IMR-90 (cell line): ENCODE data around the gene MOB2. TPM values are rescaled to one million over a fixed set of nuclear protein-coding genes. Genes with fewer than 3 reads are reported as not detected.

Experiments
- ATAC-seq: fragments of 200-7000 bp; cut with Tn5 transposase; 2 replicates; pipeline ENCODE4 v1.9.1; 2020; ENCODE audit warnings: low read depth, mild to moderate bottlenecking, moderate library complexity
- BruUV-seq: library from RNA; stranded (reverse); fragments of 400-500 nt; replicated peaks from 2 replicates; lab custom pipeline; 2021; lab: Mats Ljungman, UMichigan
- CTCF ChIA-PET: fragments of 300-600 bp; formaldehyde crosslinking; extraction: SDS; loops from one replicate; lab custom pipeline; 2021; ENCODE audit warnings: antibody characterized with exemption; lab: Yijun Ruan, JAX
- POLR2A ChIA-PET: fragments of 300-600 bp; sonication (Branson Sonifier 250); formaldehyde crosslinking; loops from one replicate; lab custom pipeline; 2022; ENCODE audit warnings: antibody characterized with exemption; ENCODE audit not compliant: unreplicated experiment; lab: Charles Lee
- DNase-seq: peaks from one replicate; pipeline ENCODE4 v3.0.0; 2013
- H2AFZ ChIP-seq: replicated peaks from 2 replicates; pipeline ENCODE3; 2013; ENCODE audit warnings: low read length, mild to moderate bottlenecking; ENCODE audit not compliant: poor library complexity
- H2AK5ac ChIP-seq: 2 replicates; pipeline ENCODE4 v1.6.1; 2013; ENCODE audit warnings: low read depth, low read length, inconsistent platforms
- H2AK9ac ChIP-seq: replicated peaks from 2 replicates; pipeline ENCODE3; 2013; ENCODE audit warnings: mild to moderate bottlenecking, low read depth, low read length, moderate library complexity; ENCODE audit not compliant: poor library complexity
- H2BK120ac ChIP-seq: 2 replicates; pipeline ENCODE4 v1.6.1; 2013; ENCODE audit warnings: low read depth, low read length, inconsistent platforms
- H2BK15ac ChIP-seq: 3 replicates; pipeline ENCODE4 v1.6.1; 2013; ENCODE audit warnings: low read depth, low read length, inconsistent platforms
- H2BK20ac ChIP-seq: 2 replicates; pipeline ENCODE4 v1.6.1; 2013; ENCODE audit warnings: low read depth, mild to moderate bottlenecking, inconsistent platforms, low read length, moderate library complexity
- H2BK5ac ChIP-seq: 2 replicates; pipeline ENCODE4 v1.6.1; 2013; ENCODE audit warnings: mild to moderate bottlenecking, low read depth, low read length, inconsistent platforms; ENCODE audit not compliant: poor library complexity, severe bottlenecking
- H3K14ac ChIP-seq: replicated peaks from 2 replicates; pipeline ENCODE4 v1.6.1; 2013; ENCODE audit warnings: low read depth, low read length, inconsistent platforms
- H3K18ac ChIP-seq: 2 replicates; pipeline ENCODE4 v1.6.1; 2013; ENCODE audit warnings: low read depth, low read length, control low read depth
- H3K23ac ChIP-seq: 2 replicates; pipeline ENCODE4 v1.6.1; 2013; ENCODE audit warnings: low read depth, low read length, inconsistent platforms
- H3K27ac ChIP-seq: 2 replicates; pipeline ENCODE4 v1.5.1; 2013; ENCODE audit warnings: mild to moderate bottlenecking, control low read depth, low read length; ENCODE audit not compliant: insufficient read depth
- H3K27me3 ChIP-seq: 2 replicates; pipeline ENCODE4 v1.6.1; 2013; ENCODE audit warnings: low read length; ENCODE audit not compliant: control insufficient read depth, insufficient read depth
- H3K36me3 ChIP-seq: 2 replicates; pipeline ENCODE4 v1.6.1; 2013; ENCODE audit warnings: low read length, mixed read lengths; ENCODE audit not compliant: control insufficient read depth, insufficient read depth
- H3K4ac ChIP-seq: 2 replicates; pipeline ENCODE4 v1.6.1; 2013; ENCODE audit warnings: low read depth, low read length, inconsistent platforms
- H3K4me1 ChIP-seq: 2 replicates; pipeline ENCODE4 v1.6.1; 2013; ENCODE audit warnings: low read length, mixed read lengths; ENCODE audit not compliant: control insufficient read depth, insufficient read depth
- H3K4me2 ChIP-seq: 2 replicates; pipeline ENCODE4 v1.6.1; 2013; ENCODE audit warnings: low read depth, mild to moderate bottlenecking, control low read depth, low read length, moderate library complexity
- H3K4me3 ChIP-seq: 2 replicates; pipeline ENCODE4 v1.5.1; 2013; ENCODE audit warnings: low read depth, mild to moderate bottlenecking, control low read depth, low read length, moderate library complexity; ENCODE audit not compliant: insufficient read depth
- H3K56ac ChIP-seq: 2 replicates; pipeline ENCODE4 v1.6.1; 2013; ENCODE audit warnings: low read length, inconsistent platforms; ENCODE audit not compliant: insufficient read depth; ENCODE audit errors: extremely low read depth
- H3K79me1 ChIP-seq, 2 experiments: 2 replicates each; pipeline ENCODE4 v1.6.1; 2013; ENCODE audit warnings: low read length in 2 of 2, inconsistent platforms in 1 of 2, low read depth in 1 of 2
- H3K9ac ChIP-seq: 2 replicates; pipeline ENCODE4 v1.6.1; 2013; ENCODE audit warnings: low read depth, low read length, control low read depth
- H3K9me1 ChIP-seq: 2 replicates; pipeline ENCODE4 v1.6.1; 2013; ENCODE audit warnings: low read length, inconsistent platforms; ENCODE audit not compliant: insufficient read depth
- H3K9me3 ChIP-seq: 2 replicates; pipeline ENCODE4 v1.6.1; 2013; ENCODE audit warnings: low read length; ENCODE audit not compliant: control insufficient read depth, insufficient read depth
- H4K20me1 ChIP-seq: 2 replicates; pipeline ENCODE4 v1.6.1; 2013; ENCODE audit warnings: low read length, inconsistent platforms; ENCODE audit not compliant: insufficient read depth
- H4K5ac ChIP-seq: 2 replicates; pipeline ENCODE4 v1.6.1; 2013; ENCODE audit warnings: mild to moderate bottlenecking, low read depth, low read length, control low read depth
- H4K8ac ChIP-seq, 2 experiments: 2 replicates each; pipeline ENCODE4 v1.6.1; 2013; ENCODE audit warnings: low read depth in 2 of 2, low read length in 2 of 2, control low read depth in 1 of 2, inconsistent platforms in 1 of 2
- H4K91ac ChIP-seq: 2 replicates; pipeline ENCODE4 v1.6.1; 2013; ENCODE audit warnings: low read depth, low read length, inconsistent platforms; ENCODE audit not compliant: insufficient read depth
- BHLHE40 ChIP-seq: fragments of 150-350 bp; IDR thresholded peaks from 2 replicates; pipeline ENCODE4 v1.6.1; 2016; ENCODE audit warnings: mild to moderate bottlenecking, low read depth, low read length
- CEBPB ChIP-seq: IDR thresholded peaks from 2 replicates; pipeline ENCODE4 v1.6.1; 2012; ENCODE audit warnings: low read depth, low read length, improper control_type of control experiment
- CHD1 ChIP-seq: IDR thresholded peaks from 2 replicates; pipeline ENCODE4 v1.6.1; 2012; ENCODE audit warnings: low read depth, low read length, improper control_type of control experiment
- CTCF ChIP-seq: conservative IDR thresholded peaks from 2 replicates; pipeline ENCODE4 v1.5.1; 2012; ENCODE audit warnings: mild to moderate bottlenecking, low read depth, low read length, improper control_type of control experiment
- FOS ChIP-seq: fragments of 150-350 bp; IDR thresholded peaks from 2 replicates; pipeline ENCODE4 v1.6.1; 2016; ENCODE audit warnings: low read depth, low read length
- MXI1 ChIP-seq: IDR thresholded peaks from 2 replicates; pipeline ENCODE4 v1.6.1; 2012; ENCODE audit warnings: low read depth, mild to moderate bottlenecking, low read length, moderate library complexity, borderline replicate concordance
- RAD21 ChIP-seq: IDR thresholded peaks from 2 replicates; pipeline ENCODE4 v1.6.1; 2012; ENCODE audit warnings: low read length, improper control_type of control experiment
- SMC3 ChIP-seq: fragments of 150-350 bp; IDR thresholded peaks from 2 replicates; pipeline ENCODE4 v1.6.1; 2016; ENCODE audit warnings: low read depth, mild to moderate bottlenecking, antibody characterized with exemption, low read length, moderate library complexity
- WGBS, 2 experiments: methylation state at CpG; one replicate each; pipeline versions ENCODE4 v1.1.5 to v1.1.7; 2013; ENCODE audit warnings: missing lambda C conversion rate in 2 of 2; ENCODE audit not compliant: insufficient read length in 1 of 2; ENCODE audit errors: extremely low coverage in 2 of 2; 5-methylcytosine and 5-hydroxymethylcytosine counted together
- dilution Hi-C: fragments of 300-500 bp; cut with HindIII; formaldehyde crosslinking; loops from one replicate; pipeline ENCODE4 v1.14.3; 2018; ENCODE audit warnings: low sequenced_read_pairs; ENCODE audit not compliant: unreplicated experiment
- in situ Hi-C: fragments of 300-500 bp; cut with MboI; formaldehyde crosslinking; loops from 3 replicates; pipeline ENCODE4 v1.14.3; 2019; ENCODE audit warnings: low sequenced_read_pairs, inconsistent platforms, mixed read lengths
- intact Hi-C: fragments of 100-400 bp; cut with micrococcal nuclease; formaldehyde crosslinking; loops from 2 replicates; pipeline ENCODE4 v1.10.0; 2022
- polyA plus RNA-seq, 3 experiments: library from polyadenylated mRNA; depleted of rRNA; stranded (reverse); fragments of >200 nt; gene quantifications; 2 replicates each; pipeline ENCODE4 v1.2.3, GENCODE V29; 2012; ENCODE audit warnings: low replicate concordance in 1 of 3
- total RNA-seq: library from RNA; depleted of rRNA; stranded (reverse); fragments of >200 nt; gene quantifications from 2 replicates; pipeline ENCODE4 v1.2.3, GENCODE V29; 2012

MOB2 gene
- total and polyA plus RNA-seq, 2 of the 4 experiments (the other 2 are of a cell fraction), result 23.7 to 36.2 TPM

DNA sequence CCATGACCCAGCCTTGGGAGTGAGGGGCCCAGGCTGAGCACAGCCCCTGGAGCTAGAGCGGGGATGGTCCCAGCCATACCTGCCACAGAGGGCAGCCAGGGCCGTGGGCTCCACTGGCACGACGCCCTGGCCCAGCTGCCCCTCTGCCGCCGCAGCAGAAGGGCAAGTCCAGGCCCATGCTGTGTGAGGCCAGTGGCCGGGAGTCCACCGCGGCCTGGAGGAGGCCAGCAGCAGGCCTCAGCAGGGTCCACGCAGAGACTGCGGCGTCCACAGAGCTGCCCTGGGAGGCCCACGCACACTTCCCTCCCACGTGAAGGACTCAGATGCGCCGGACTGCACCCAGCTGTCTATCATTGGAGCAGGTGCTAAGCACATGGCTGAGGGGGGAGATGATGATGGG lies 23.5 kb downstream of the MOB2 start:
- H3K23ac ChIP-seq, result no peak overlapping the region
- no TSS peak for BruUV-seq
- no peak overlapping the region for H2AK5ac ChIP-seq
- ATAC-seq, result no peak
- ChIA-PET CTCF (no interaction called here), POLR2A (no interaction called here)
- no peaks in the 10 kb centered on the region for H3K36me3 ChIP-seq
- intact Hi-C loops, result no loop called here
- H2BK120ac ChIP-seq, result no peak overlapping the region
- no peak overlapping the region for H3K56ac ChIP-seq
- no peak overlapping the region for H4K8ac ChIP-seq
- H3K4me1 ChIP-seq, result peaks cover 13% of the 10 kb centered on the region; the same call in 1 of the 2 replicates
- H3K9me3 ChIP-seq, result no peaks in the 10 kb centered on the region
- no peak overlapping the region for H3K27ac ChIP-seq
- dilution Hi-C loops, result no loop called here
- no peak overlapping the region for H3K14ac ChIP-seq
- no peak overlapping the region for H3K4ac ChIP-seq
- no peak for DNase-seq
- no peak overlapping the region for H2AK9ac ChIP-seq
- WGBS, 2 experiments, result 95% methylated on average over 8 of the region's 16 CpGs; no CpG with 5 or more reads in 1 of the 2 experiments
- no peak overlapping the region for H2BK5ac ChIP-seq
- H3K9ac ChIP-seq, result no peak overlapping the region
- H2BK20ac ChIP-seq, result no peak overlapping the region
- H3K79me1 ChIP-seq, result no peaks in the 10 kb centered on the region
- H2AFZ ChIP-seq, result peak overlapping the region; percentile 17
- no peak overlapping the region for H3K4me2 ChIP-seq
- no peaks in the 10 kb centered on the region for H3K27me3 ChIP-seq
- in situ Hi-C loops, result no loop called here
- H3K4me3 ChIP-seq, result no peak overlapping the region
- TF ChIP-seq MXI1 (no peak), SMC3 (no peak), CHD1 (no peak), FOS (no peak), RAD21 (no peak), CTCF (no peak), BHLHE40 (no peak), CEBPB (no peak)
- H2BK15ac ChIP-seq, result no peak overlapping the region
- H4K20me1 ChIP-seq, result no peaks in the 10 kb centered on the region; the same call in 1 of the 2 replicates
- no peak overlapping the region for H4K91ac ChIP-seq
- no peaks in the 10 kb centered on the region for H3K9me1 ChIP-seq
- H4K5ac ChIP-seq, result no peak overlapping the region
- no peak overlapping the region for H3K18ac ChIP-seq
